Measurements from ENCODE around the gene CNGA2.

The CNGA2 gene

DNA sequence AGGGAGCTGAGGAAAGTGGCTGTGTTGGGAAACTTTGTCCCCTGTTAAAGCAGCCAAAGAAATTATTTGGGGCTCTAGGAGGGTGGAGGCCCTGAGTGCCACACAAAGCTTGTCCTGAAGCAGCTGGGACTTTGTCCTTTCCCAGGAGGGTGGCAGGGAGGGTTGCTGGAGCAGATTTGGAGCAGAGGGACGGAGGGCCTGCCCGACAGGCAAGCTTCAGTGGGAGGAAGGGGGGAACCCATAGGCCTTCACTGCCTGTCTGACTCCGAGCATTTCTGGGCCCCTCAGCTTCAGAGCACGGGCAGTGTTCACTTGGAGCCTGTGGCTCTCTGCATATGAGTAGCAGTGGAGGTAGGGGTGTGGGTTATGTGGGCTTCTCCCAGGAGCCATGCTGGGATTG lies 7.2 kb upstream of the CNGA2 start:
- ChIA-PET CTCF (no interaction called here), POLR2A (no interaction called here)
- TF ChIP-seq, protein P1, sequence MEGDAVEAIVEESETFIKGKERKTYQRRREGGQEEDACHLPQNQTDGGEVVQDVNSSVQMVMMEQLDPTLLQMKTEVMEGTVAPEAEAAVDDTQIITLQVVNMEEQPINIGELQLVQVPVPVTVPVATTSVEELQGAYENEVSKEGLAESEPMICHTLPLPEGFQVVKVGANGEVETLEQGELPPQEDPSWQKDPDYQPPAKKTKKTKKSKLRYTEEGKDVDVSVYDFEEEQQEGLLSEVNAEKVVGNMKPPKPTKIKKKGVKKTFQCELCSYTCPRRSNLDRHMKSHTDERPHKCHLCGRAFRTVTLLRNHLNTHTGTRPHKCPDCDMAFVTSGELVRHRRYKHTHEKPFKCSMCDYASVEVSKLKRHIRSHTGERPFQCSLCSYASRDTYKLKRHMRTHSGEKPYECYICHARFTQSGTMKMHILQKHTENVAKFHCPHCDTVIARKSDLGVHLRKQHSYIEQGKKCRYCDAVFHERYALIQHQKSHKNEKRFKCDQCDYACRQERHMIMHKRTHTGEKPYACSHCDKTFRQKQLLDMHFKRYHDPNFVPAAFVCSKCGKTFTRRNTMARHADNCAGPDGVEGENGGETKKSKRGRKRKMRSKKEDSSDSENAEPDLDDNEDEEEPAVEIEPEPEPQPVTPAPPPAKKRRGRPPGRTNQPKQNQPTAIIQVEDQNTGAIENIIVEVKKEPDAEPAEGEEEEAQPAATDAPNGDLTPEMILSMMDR (IDR thresholded peaks at IDR 0.05; ENCODE audit: insufficient read depth, low read length, missing control alignments): no peak
- no peak overlapping the region for H3K4me3 ChIP-seq (ENCODE audit: low read depth, low read length)
- no peak for DNase-seq (ENCODE audit: low read depth, low spot score)

DNA sequence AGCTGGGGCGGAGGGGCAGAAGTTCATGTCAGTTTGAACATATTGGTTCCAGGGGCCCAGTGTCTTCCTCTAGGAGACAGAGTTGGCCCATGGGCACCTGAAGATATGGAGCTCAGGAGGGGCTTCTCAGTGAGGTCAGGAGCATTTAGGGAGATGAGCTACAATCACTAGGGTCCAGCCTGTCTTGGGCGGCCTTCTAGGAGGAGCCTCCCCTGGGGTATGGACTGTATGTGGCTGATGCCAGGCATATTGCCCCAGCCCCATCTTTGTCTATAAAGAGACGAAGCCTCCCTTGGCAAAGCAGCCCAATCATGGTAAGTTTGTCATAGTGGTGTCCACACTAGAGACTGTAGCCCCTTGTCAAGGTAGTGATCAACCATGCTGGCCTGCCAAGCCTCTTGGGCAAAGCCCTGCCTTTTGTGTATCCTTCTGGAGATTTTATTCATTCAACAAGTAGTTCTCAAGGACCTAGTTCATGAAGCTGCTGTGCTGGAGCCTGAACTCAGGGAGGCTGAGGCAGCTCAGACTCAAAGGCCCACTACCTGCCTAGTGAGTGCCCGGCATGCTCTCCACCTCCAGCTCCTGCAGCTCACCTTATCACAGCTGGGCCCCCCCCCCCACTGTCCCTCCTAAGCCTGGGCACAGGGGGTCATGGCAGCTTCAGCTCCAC lies 5.4 kb upstream of the CNGA2 start:
- CTCF ChIA-PET: interaction anchor here (1.3 kb wide), 1 partner anchor 25 kb away, joined by 4 read pairs; no protein-coding TSS in a partner anchor
- no peak overlapping the region for H3K4me3 ChIP-seq (ENCODE audit: low read depth, low read length)
- DNase-seq (ENCODE audit: low read depth, low spot score): no peak
- POLR2A ChIA-PET: no interaction called here
- TF ChIP-seq, protein P1 (IDR thresholded peaks at IDR 0.05; ENCODE audit: insufficient read depth, low read length, missing control alignments): no peak

DNA sequence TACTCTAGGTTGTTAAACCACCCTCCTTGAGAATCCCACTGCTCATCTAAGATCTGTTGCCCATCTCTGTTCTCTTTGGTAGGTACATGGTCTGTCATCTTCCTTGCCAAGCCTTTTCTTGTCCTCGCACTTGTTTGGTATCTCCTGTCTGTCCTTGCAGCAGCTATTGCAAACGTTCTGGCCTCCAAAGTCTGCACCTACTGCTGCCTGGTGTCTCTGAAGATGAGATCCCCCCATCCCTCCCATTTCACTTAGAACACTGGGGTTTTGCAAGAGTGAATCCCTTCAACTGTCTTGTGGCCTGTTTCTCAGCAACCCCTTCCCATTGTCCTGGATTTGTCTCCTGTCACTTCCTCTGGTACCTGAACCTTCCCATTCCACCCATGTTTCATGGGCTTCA lies 673 bp downstream of the CNGA2 start:
- POLR2A ChIA-PET: no interaction called here
- DNase-seq (ENCODE audit: low read depth, low spot score): no peak
- TF ChIP-seq, protein P1 (IDR thresholded peaks at IDR 0.05; ENCODE audit: insufficient read depth, low read length, missing control alignments): no peak
- CTCF ChIA-PET: no interaction called here
- no peak overlapping the region for H3K4me3 ChIP-seq (ENCODE audit: low read depth, low read length)

DNA sequence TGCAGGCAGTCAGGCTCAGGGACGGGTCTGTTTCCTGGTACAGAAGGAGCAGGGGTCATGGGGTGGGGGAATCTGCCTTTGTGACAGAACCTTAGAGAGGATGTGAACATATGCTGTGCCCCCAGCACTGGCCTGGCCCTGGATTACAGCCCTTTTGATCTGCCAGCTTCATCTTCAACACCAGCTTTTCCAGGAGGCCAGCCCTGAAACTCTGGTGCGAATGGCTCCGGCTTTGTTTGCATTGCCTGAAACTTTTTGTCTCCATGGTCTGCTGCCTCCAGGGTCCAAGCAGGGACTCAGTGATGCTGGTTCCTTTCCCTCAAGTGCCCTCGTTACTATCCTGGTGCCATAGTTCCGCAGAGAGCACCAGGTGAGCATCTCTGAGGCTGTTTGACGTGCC lies 2.1 kb downstream of the CNGA2 start:
- TF ChIP-seq, protein P1 (IDR thresholded peaks at IDR 0.05; ENCODE audit: insufficient read depth, low read length, missing control alignments): no peak
- CTCF ChIA-PET: interaction anchor here (1.1 kb wide), 1 partner anchor 13 kb away, joined by 3 read pairs; no protein-coding TSS in a partner anchor
- POLR2A ChIA-PET: no interaction called here
- no peak overlapping the region for H3K4me3 ChIP-seq (ENCODE audit: low read depth, low read length)
- DNase-seq (ENCODE audit: low read depth, low spot score): no peak

DNA sequence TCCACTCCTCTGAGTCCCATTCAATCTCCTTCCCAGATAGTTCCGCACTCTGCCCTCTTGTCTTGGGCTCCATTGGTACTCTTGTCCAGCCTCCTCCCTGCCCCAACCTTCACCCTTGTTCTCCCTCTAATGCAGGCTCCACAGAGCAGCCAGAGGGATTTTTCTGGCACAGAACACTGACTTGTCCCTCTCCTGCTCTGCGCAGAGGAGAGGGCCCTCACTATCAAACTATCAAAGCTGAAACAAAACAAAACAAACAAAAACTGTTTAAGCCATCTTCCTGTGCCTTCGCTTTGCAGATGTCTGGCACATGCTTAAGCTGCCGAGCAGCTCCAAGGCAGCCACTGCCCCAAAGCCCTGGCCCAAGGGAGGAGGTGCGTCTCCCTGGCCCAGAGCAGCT lies 2.9 kb downstream of the CNGA2 start:
- POLR2A ChIA-PET: no interaction called here
- TF ChIP-seq, protein P1 (IDR thresholded peaks at IDR 0.05; ENCODE audit: insufficient read depth, low read length, missing control alignments): no peak
- CTCF ChIA-PET: interaction anchor here (1.1 kb wide), 1 partner anchor 13 kb away, joined by 3 read pairs; no protein-coding TSS in a partner anchor
- no peak overlapping the region for H3K4me3 ChIP-seq (ENCODE audit: low read depth, low read length)
- DNase-seq (ENCODE audit: low read depth, low spot score): no peak

DNA sequence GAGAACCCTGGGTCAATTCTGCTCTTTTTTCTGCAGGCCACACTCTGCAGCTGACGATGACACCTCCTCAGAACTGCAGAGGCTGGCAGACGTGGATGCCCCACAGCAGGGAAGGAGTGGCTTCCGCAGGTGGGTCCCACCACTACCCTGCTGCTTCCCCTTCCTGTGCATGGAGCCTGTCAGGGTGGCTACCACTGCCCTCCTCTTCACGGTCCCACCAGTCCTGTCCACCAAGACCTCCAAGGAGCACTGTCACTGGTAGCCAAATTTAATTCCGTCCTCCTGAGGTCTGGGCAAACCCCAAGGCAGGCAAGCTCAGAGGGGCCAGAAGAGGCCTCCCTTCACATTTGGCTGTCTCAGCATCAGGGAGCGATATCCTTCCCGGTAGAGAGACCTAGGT lies 4.2 kb downstream of the CNGA2 start:
- TF ChIP-seq, protein P1 (IDR thresholded peaks at IDR 0.05; ENCODE audit: insufficient read depth, low read length, missing control alignments): no peak
- ChIA-PET POLR2A (no interaction called here), CTCF (no interaction called here)
- DNase-seq (ENCODE audit: low read depth, low spot score): no peak
- no peak overlapping the region for H3K4me3 ChIP-seq (ENCODE audit: low read depth, low read length)

Measured in AG04449 (cell line).